K562 (cell line): ENCODE data around the gene ANO1. TPM values are rescaled to one million over a fixed set of nuclear protein-coding genes. Genes with fewer than 3 reads are reported as not detected.

Experiments used
- ATAC-seq: fragments of 200-7000 bp; cut with Tn5 transposase; 3 replicates; pipeline ENCODE4 v1.9.1; 2020; ENCODE audit warnings: moderate library complexity
- BruUV-seq: library from RNA; stranded (reverse); fragments of 400-500 nt; replicated peaks from 2 replicates; lab custom pipeline; 2021; lab: Mats Ljungman, UMichigan
- CTCF ChIA-PET: fragments of 300-600 bp; formaldehyde crosslinking; extraction: SDS; loops from one replicate; lab custom pipeline; 2021; ENCODE audit warnings: low intra/inter-chr PET ratio; lab: Yijun Ruan, JAX
- POLR2A ChIA-PET: fragments of 300-600, 350-650 bp; sonication (Branson Sonifier 250); formaldehyde crosslinking; extraction: SDS; loops from one replicate; lab custom pipeline; 2021; ENCODE audit warnings: antibody characterized with exemption, inconsistent platforms; lab: Yijun Ruan, JAX
- DNase-seq, 4 experiments: peaks; one replicate each; pipeline versions ENCODE4 v3.0.0 to v3.0.0-alpha.2; 2011 to 2018; ENCODE audit warnings: low spot score in 3 of 4, mixed read lengths in 3 of 4; ENCODE audit errors: extremely low read depth in 1 of 4
- FAIRE-seq: peaks from 2 replicates; lab custom pipeline; 2011; peaks lifted over from hg19 to GRCh38; lab: Jason Lieb, UNC
- H2AFZ ChIP-seq: 2 replicates; pipeline ENCODE4 v1.6.0; 2011; ENCODE audit warnings: low read depth, low read length, control low read depth, inconsistent platforms
- H3K27ac ChIP-seq: fragments of 200-600 bp; 3 replicates; pipeline ENCODE4 v1.8.0; 2011; ENCODE audit warnings: low read depth, mild to moderate bottlenecking, control low read depth, inconsistent platforms, low read length, moderate library complexity, mixed read lengths; ENCODE audit errors: extremely low read depth
- H3K27me3 ChIP-seq, 2 experiments: fragments of 300-600 bp in 1 of 2; 2 replicates in 1 of 2; 3 replicates in 1 of 2; pipeline versions ENCODE4 v1.6.0 to v1.8.0; 2011; ENCODE audit warnings: inconsistent platforms in 2 of 2, low read length in 2 of 2, mild to moderate bottlenecking in 1 of 2, mixed read lengths in 1 of 2, moderate library complexity in 1 of 2; ENCODE audit not compliant: control insufficient read depth in 2 of 2, insufficient read depth in 2 of 2
- H3K36me3 ChIP-seq: fragments of 300-600 bp; 3 replicates; pipeline ENCODE4 v1.8.0; 2011; ENCODE audit warnings: mild to moderate bottlenecking, low read length, inconsistent platforms; ENCODE audit not compliant: control insufficient read depth, insufficient read depth
- H3K4me1 ChIP-seq, 2 experiments: fragments of 200-600 bp in 1 of 2; replicated peaks in 1 of 2; 2 replicates in 1 of 2; 3 replicates in 1 of 2; pipeline versions ENCODE4 v1.5.1 to v1.8.0; 2011; ENCODE audit warnings: inconsistent platforms in 2 of 2, low read length in 2 of 2, mild to moderate bottlenecking in 1 of 2, mixed read lengths in 1 of 2, moderate library complexity in 1 of 2; ENCODE audit not compliant: control insufficient read depth in 2 of 2, insufficient read depth in 2 of 2
- H3K4me2 ChIP-seq: 2 replicates; pipeline ENCODE4 v1.6.1; 2011; ENCODE audit warnings: low read length, control low read depth, inconsistent platforms, mixed read lengths; ENCODE audit not compliant: insufficient read depth
- H3K4me3 ChIP-seq: fragments of 200-600 bp; sonication (generic), shearing (Covaris generic); 2 replicates; pipeline ENCODE4 v1.5.1; 2016; ENCODE audit warnings: control low read depth, inconsistent platforms
- H3K79me2 ChIP-seq: fragments of 200-600 bp; 3 replicates; pipeline ENCODE4 v1.8.0; 2011; ENCODE audit warnings: low read length, inconsistent platforms; ENCODE audit not compliant: control insufficient read depth, insufficient read depth
- H3K9ac ChIP-seq, 2 experiments: 2 replicates each; pipeline versions ENCODE4 v1.6.0 to v1.6.1; 2011; ENCODE audit warnings: low read depth in 2 of 2, low read length in 2 of 2, control low read depth in 1 of 2, inconsistent platforms in 1 of 2, mild to moderate bottlenecking in 1 of 2, mixed read lengths in 1 of 2; ENCODE audit not compliant: insufficient read depth in 1 of 2
- H3K9me1 ChIP-seq: one replicate; pipeline ENCODE4 v1.6.0; 2011; ENCODE audit warnings: inconsistent platforms, mild to moderate bottlenecking, low read length, moderate library complexity; ENCODE audit not compliant: control insufficient read depth, insufficient read depth
- H3K9me3 ChIP-seq: replicated peaks from 2 replicates; pipeline ENCODE4 v1.5.1; 2011; ENCODE audit warnings: low read depth, low read length, inconsistent platforms; ENCODE audit not compliant: control insufficient read depth, insufficient read depth
- H4K20me1 ChIP-seq: replicated peaks from 2 replicates; pipeline ENCODE4 v1.6.1; 2011; ENCODE audit warnings: low read length, inconsistent platforms, mixed read lengths; ENCODE audit not compliant: control insufficient read depth, insufficient read depth
- BMI1 ChIP-seq: fragments of 150-350 bp; IDR thresholded peaks from 2 replicates; pipeline ENCODE4 v1.6.1; 2014; ENCODE audit warnings: low read length
- EP300 ChIP-seq: IDR thresholded peaks from 2 replicates; pipeline ENCODE4 v1.6.1; 2012; ENCODE audit warnings: low read length, improper control_type of control experiment
- TBP ChIP-seq: optimal IDR thresholded peaks from 2 replicates; pipeline ENCODE3; 2011; ENCODE audit warnings: low read depth, low read length, improper control_type of control experiment
- YBX1 ChIP-seq: fragments of 450-650 bp; IDR thresholded peaks from 2 replicates; pipeline ENCODE4 v1.7.1; 2016; ENCODE audit warnings: mild to moderate bottlenecking
- ZNF212 ChIP-seq: fragments of 450-650 bp; formaldehyde crosslinking; IDR thresholded peaks from 2 replicates; pipeline ENCODE4 v1.4.0; 2020; ENCODE audit warnings: mild to moderate bottlenecking
- ZNF778 ChIP-seq: fragments of 450-650 bp; formaldehyde crosslinking; IDR thresholded peaks from 2 replicates; pipeline ENCODE4 v1.4.0; 2020; ENCODE audit warnings: mild to moderate bottlenecking, moderate library complexity
- WGBS: fragments of 100-300 bp; shearing (Covaris generic); methylation state at CpG from one replicate; pipeline ENCODE4 v1.1.6; 2016; ENCODE audit warnings: low coverage, mixed read lengths; ENCODE audit not compliant: insufficient coverage; ENCODE audit errors: missing lambda C conversion rate; 5-methylcytosine and 5-hydroxymethylcytosine counted together
- in situ Hi-C: fragments of 300-500 bp; cut with MboI; formaldehyde crosslinking; loops from 4 replicates; pipeline ENCODE4 v1.15.0; 2018; ENCODE audit warnings: inconsistent platforms, mixed read lengths
- intact Hi-C: fragments of 100-400 bp; cut with micrococcal nuclease; formaldehyde crosslinking; loops from 2 replicates; pipeline ENCODE4 v1.14.2; 2022
- polyA plus RNA-seq, 8 experiments: library from polyadenylated mRNA; depleted of rRNA in 4 of 8; stranded (reverse) in 5 of 8; unstranded in 3 of 8; fragments of >200 nt; fragmentation: Nextera tagmentation in 2 of 8; fragmentation: Illumina TruSeq in 1 of 8; extraction: Ambion mirVana in 2 of 8; extraction: Trizol in 1 of 8; gene quantifications; 2 replicates each; pipeline versions ENCODE4 v1.2.1 to v1.2.3, GENCODE V29; 2011 to 2014; ENCODE audit warnings: inconsistent platforms in 1 of 8, missing spikeins in 1 of 8
- total RNA-seq, 7 experiments: library from RNA; depleted of rRNA in 6 of 7; stranded (reverse); fragments of >200 nt in 6 of 7; fragmentation: Illumina TruSeq in 2 of 7; extraction: Trizol in 2 of 7; gene quantifications; 2 replicates each; pipeline versions ENCODE4 v1.2.1 to v1.2.3, GENCODE V29; 2011 to 2021; ENCODE audit warnings: low replicate concordance in 1 of 7

The ANO1 gene
- total and polyA plus RNA-seq, 9 of the 15 experiments (the other 6 are each of a cell fraction or from before 2014, with no cell fraction given) = not detected

DNA sequence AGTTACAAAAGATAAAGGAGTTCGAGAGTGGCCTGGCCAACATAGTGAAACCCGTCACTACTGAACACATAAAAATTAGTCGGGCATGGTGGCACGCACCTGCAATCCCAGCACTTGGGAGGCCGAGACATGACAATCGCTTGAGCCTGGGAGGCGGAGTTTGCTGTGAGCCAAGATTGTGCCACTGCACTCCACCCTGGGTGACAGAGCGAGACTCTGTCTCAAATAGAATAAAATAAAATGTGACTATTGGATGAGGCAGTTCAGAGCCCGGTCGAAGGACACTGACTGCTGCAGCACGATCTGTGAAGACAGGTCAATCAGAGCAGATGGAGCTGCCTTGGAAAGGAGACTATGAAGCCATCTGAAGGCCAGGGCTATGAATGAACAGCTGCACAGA, 37.7 kb upstream of the ANO1 start:
- FAIRE-seq = no peak
- Histone ChIP-seq H3K27me3 (peaks cover 13 to 40% of the 10 kb centered on the region in 2 experiments; a peak in 3 of 5 replicates), H4K20me1 (no peaks in the 10 kb centered on the region), H3K4me2 (no peak overlapping the region), H3K9ac (no peak overlapping the region), H3K27ac (no peak overlapping the region), H3K79me2 (no peaks in the 10 kb centered on the region), H3K9me1 (no peaks in the 10 kb centered on the region), H2AFZ (no peak overlapping the region), H3K4me1 (no peaks in the 10 kb centered on the region), H3K9me3 (no peaks in the 10 kb centered on the region; the same call in none of the 2 replicates), H3K36me3 (no peaks in the 10 kb centered on the region), H3K4me3 (no peak overlapping the region)
- TF ChIP-seq YBX1 = no peak
- TF ChIP-seq ZNF212 = no peak
- no peak for TF ChIP-seq BMI1
- ChIA-PET CTCF (no interaction called here), POLR2A (no interaction called here)
- intact Hi-C loops (no loop called here), in situ Hi-C loops (no loop called here)
- no TSS peak for BruUV-seq
- DNase-seq = no peak
- 0% methylated on average over 11 of the region's 11 CpGs for WGBS
- ATAC-seq = no peak

DNA sequence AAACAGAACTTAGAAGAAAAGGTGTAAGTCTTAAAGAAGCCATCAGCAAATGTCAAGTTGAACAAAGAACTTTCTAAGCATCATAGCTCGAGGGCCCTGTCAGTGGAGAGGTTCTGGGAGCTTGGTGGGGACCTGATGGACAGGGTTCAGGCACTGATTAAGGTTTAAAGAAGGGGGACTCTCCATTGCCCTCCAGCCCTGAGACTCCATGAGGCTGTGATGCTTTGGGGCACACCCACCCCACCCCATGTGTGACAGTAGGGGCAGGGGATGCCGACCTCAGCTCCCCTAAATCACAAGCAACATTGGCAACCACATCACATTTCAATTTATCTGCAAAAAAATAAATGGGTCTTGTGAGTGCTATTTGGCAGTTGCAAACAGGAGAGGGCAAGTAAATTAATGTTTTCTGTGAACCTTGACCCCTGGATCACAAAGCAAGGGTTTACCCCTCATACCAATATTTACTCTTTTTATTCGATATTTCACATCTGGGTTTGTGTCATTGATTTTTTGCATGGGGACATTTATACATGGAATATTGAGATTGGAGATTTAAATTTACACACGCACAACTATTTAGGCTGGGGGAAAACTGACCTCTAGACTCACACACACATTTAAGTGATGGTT, 37.1 kb upstream of the ANO1 start:
- Histone ChIP-seq H3K36me3 (no peaks in the 10 kb centered on the region), H3K4me1 (no peaks in the 10 kb centered on the region), H3K9me3 (no peaks in the 10 kb centered on the region; the same call in none of the 2 replicates), H3K9me1 (no peaks in the 10 kb centered on the region), H3K27ac (no peak overlapping the region), H3K4me2 (no peak overlapping the region), H2AFZ (no peak overlapping the region), H4K20me1 (no peaks in the 10 kb centered on the region), H3K79me2 (no peaks in the 10 kb centered on the region), H3K4me3 (no peak overlapping the region), H3K9ac (no peak overlapping the region), H3K27me3 (peaks cover 12 to 36% of the 10 kb centered on the region in 2 experiments; a peak in 3 of 5 replicates)
- POLR2A ChIA-PET = interaction anchor here (0.9 kb wide), 1 partner anchor 13 kb away, joined by 3 read pairs; no protein-coding TSS in a partner anchor
- FAIRE-seq = no peak
- no peak for DNase-seq
- in situ Hi-C loops = no loop called here
- intact Hi-C loops = no loop called here
- no peak for ATAC-seq
- CTCF ChIA-PET = no interaction called here
- BruUV-seq = no TSS peak
- no peak for TF ChIP-seq ZNF778 (CRISPR knock-in tag)
- TF ChIP-seq EP300 = no peak
- TF ChIP-seq TBP = no peak
- WGBS = 0% methylated on average over 4 of the region's 4 CpGs
